Mammary epithelial cell (primary cell): ENCODE measurements around the gene ZNF606.

Source experiments
- EZH2 ChIP-seq: IDR thresholded peaks from 2 replicates; pipeline ENCODE4 v1.6.1; 2012; ENCODE audit warnings: low read length, inconsistent platforms, borderline replicate concordance
- TF ChIP-seq, protein P1 (sequence below), 2 donors: IDR thresholded peaks in 1 of 2; conservative IDR thresholded peaks in 1 of 2; 2 replicates each; pipeline ENCODE4 v1.5.1; 2011 to 2012; ENCODE audit warnings: inconsistent platforms in 2 of 2, low read length in 2 of 2, mild to moderate bottlenecking in 2 of 2, control low read depth in 1 of 2, low read depth in 1 of 2; ENCODE audit not compliant: insufficient read depth in 1 of 2; ENCODE audit errors: extremely low read depth in 1 of 2

DNA sequence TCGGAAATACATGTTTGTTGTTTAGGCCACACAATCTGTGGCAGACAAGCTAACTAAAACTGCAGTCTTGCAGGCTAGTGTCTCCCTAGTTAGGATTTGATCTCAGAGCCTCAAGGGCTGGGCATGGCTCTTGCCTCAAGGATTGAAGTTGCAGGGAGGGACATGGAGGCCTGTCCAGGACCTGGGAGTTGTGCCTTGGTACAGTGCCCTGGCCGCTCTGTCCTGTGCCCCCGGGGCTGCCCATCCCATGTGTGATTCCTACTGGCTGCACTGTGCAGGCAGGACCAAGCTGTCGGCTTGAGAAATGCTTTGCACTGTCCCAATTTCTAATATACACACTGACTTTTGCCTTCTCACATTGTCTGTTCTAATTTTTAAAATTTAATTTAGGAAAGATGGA, 47.6 kb downstream of the ZNF606 start:
- TF ChIP-seq, protein P1, sequence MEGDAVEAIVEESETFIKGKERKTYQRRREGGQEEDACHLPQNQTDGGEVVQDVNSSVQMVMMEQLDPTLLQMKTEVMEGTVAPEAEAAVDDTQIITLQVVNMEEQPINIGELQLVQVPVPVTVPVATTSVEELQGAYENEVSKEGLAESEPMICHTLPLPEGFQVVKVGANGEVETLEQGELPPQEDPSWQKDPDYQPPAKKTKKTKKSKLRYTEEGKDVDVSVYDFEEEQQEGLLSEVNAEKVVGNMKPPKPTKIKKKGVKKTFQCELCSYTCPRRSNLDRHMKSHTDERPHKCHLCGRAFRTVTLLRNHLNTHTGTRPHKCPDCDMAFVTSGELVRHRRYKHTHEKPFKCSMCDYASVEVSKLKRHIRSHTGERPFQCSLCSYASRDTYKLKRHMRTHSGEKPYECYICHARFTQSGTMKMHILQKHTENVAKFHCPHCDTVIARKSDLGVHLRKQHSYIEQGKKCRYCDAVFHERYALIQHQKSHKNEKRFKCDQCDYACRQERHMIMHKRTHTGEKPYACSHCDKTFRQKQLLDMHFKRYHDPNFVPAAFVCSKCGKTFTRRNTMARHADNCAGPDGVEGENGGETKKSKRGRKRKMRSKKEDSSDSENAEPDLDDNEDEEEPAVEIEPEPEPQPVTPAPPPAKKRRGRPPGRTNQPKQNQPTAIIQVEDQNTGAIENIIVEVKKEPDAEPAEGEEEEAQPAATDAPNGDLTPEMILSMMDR (conservative IDR thresholded peaks at IDR 0.05 in 1 of 2, IDR thresholded peaks at IDR 0.05 in 1 of 2; ENCODE audit: extremely low read depth in 1 of 2, insufficient read depth in 1 of 2, low read depth in 1 of 2, low read length in 2 of 2): no peak
- TF ChIP-seq EZH2: no peak
